ENCODE results near the gene PPP2R2B.

Gene PPP2R2B

DNA sequence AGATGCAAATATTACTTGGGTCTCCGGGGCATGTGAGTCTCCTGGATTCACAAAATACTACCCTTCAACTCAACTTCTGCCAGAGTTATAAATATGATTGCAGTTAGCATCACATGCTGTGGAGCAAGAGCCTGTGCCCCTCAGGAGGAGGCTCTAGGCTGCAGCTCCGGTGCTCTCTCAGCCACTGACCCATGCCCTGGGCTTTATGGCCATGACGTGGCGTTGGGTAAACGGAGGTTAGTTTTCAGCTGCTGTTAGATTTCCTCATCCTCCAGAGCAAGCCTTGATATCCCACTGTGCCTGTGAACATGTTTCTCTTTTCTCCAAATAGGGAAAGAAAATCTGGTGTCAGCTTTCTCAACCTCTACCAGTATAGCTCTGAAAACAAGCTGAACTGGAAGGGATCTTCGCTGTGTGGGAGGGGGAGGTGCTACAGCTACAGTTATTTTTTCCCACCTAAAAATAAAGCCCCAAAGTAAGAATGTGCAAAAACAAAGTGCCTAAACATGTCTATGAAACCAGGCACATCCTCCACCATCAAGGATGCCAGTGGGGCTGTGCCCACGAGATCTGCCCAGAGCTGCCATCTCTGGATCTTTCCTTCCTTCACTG lies 238.2 kb downstream of the PPP2R2B start:
- TF ChIP-seq, protein P1, sequence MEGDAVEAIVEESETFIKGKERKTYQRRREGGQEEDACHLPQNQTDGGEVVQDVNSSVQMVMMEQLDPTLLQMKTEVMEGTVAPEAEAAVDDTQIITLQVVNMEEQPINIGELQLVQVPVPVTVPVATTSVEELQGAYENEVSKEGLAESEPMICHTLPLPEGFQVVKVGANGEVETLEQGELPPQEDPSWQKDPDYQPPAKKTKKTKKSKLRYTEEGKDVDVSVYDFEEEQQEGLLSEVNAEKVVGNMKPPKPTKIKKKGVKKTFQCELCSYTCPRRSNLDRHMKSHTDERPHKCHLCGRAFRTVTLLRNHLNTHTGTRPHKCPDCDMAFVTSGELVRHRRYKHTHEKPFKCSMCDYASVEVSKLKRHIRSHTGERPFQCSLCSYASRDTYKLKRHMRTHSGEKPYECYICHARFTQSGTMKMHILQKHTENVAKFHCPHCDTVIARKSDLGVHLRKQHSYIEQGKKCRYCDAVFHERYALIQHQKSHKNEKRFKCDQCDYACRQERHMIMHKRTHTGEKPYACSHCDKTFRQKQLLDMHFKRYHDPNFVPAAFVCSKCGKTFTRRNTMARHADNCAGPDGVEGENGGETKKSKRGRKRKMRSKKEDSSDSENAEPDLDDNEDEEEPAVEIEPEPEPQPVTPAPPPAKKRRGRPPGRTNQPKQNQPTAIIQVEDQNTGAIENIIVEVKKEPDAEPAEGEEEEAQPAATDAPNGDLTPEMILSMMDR (IDR thresholded peaks at IDR 0.05; ENCODE audit: low read length) = no peak
- TF ChIP-seq EZH2 (optimal IDR thresholded peaks at IDR 0.05; ENCODE audit: low read depth, low read length) = no peak
- TF ChIP-seq EZH2phosphoT487 (IDR thresholded peaks at IDR 0.05; ENCODE audit: low read length) = no peak

DNA sequence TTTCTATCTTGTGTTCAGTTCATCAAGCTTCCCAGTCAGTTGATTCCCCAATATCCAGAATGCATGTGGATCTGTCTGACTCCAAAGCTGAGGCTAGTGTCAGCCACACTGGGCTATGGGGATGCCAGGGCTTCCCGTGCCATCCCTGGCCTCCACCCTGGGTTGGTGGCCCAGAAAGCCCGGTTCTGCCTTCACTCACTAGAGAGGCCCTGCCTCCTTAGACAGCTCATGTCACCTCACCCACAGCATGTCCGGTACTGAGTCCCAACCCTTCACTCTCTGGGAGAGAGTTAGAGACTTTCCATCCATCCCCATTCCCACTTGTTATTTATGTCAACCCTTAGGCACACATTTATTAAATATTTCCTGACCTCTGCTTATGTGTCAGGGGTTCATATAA lies 243.1 kb downstream of the PPP2R2B start:
- Histone ChIP-seq H3K27me3 (replicated peaks; ENCODE audit: insufficient read depth, low read length) (no peaks in the 10 kb centered on the region), H3K79me2 (ENCODE audit: low read length) (no peaks in the 10 kb centered on the region), H4K20me1 (ENCODE audit: insufficient read depth, low read length) (no peaks in the 10 kb centered on the region), H3F3A (ENCODE audit: insufficient read depth, low read length) (no peaks in the 10 kb centered on the region), H3K36me3 (replicated peaks; ENCODE audit: insufficient read depth, low read length) (no peaks in the 10 kb centered on the region), H3K4me1 (ENCODE audit: low read length) (no peaks in the 10 kb centered on the region), H3K27ac (ENCODE audit: low read length) (no peak overlapping the region), H3K9me3 (replicated peaks; ENCODE audit: insufficient read depth, low read length) (no peaks in the 10 kb centered on the region), H3K4me2 (ENCODE audit: low read depth, low read length) (no peak overlapping the region), H3K9ac (ENCODE audit: low read length) (no peak overlapping the region), H3K4me3 (ENCODE audit: low read length) (no peak overlapping the region), H3K9me2 (replicated peaks; ENCODE audit: insufficient read depth, low read length) (no peaks in the 10 kb centered on the region), H2AFZ (ENCODE audit: low read length) (no peak overlapping the region)
- TF ChIP-seq EZH2 (optimal IDR thresholded peaks at IDR 0.05; ENCODE audit: low read depth, low read length) = no peak
- no peak for TF ChIP-seq EZH2phosphoT487 (IDR thresholded peaks at IDR 0.05; ENCODE audit: low read length)
- TF ChIP-seq, protein P1 (IDR thresholded peaks at IDR 0.05; ENCODE audit: low read length) = no peak
- DNase-seq = no peak

More for the DNA sequence above, 238.2 kb downstream of the PPP2R2B start:
- no peaks in the 10 kb centered on the region for H3K9me3 ChIP-seq (replicated peaks; ENCODE audit: insufficient read depth, low read length)
- no peak overlapping the region for H3K4me3 ChIP-seq (ENCODE audit: low read length)
- no peak overlapping the region for H2AFZ ChIP-seq (ENCODE audit: low read length)
- H3K27me3 ChIP-seq (replicated peaks; ENCODE audit: insufficient read depth, low read length) = no peaks in the 10 kb centered on the region
- no peaks in the 10 kb centered on the region for H3F3A ChIP-seq (ENCODE audit: insufficient read depth, low read length)
- H3K9ac ChIP-seq (ENCODE audit: low read length) = no peak overlapping the region
- H4K20me1 ChIP-seq (ENCODE audit: insufficient read depth, low read length) = no peaks in the 10 kb centered on the region
- no peak overlapping the region for H3K4me2 ChIP-seq (ENCODE audit: low read depth, low read length)
- H3K4me1 ChIP-seq (ENCODE audit: low read length) = no peaks in the 10 kb centered on the region
- no peaks in the 10 kb centered on the region for H3K9me2 ChIP-seq (replicated peaks; ENCODE audit: insufficient read depth, low read length)
- no peak for DNase-seq
- no peak overlapping the region for H3K27ac ChIP-seq (ENCODE audit: low read length)
- H3K79me2 ChIP-seq (ENCODE audit: low read length) = no peaks in the 10 kb centered on the region
- no peaks in the 10 kb centered on the region for H3K36me3 ChIP-seq (replicated peaks; ENCODE audit: insufficient read depth, low read length)

DNA sequence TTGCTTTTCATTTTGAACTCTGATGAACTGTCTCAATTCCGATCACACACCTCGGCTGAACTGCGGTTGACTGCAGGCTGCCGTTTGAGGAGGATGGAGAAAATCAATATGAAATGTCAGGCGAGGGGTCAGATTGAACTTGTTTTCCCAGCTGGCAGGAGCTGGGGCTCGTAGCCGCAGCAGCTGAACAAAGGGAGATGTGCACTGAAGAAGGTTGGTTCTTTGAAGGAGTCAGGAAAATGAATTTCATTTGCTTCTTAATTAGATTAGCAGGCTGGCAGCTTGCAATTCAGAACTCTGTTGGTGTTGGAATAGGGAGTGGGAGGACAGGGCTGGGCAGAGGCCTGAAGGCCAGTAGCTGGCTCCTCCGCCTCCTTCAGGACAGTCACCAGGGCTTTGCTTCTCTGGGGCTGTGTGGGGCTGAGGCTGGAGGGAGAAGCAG lies 245.2 kb downstream of the PPP2R2B start:
- Histone ChIP-seq H3K4me3 (ENCODE audit: low read length) (no peak overlapping the region), H3K27ac (ENCODE audit: low read length) (no peak overlapping the region), H3F3A (ENCODE audit: insufficient read depth, low read length) (no peaks in the 10 kb centered on the region), H4K20me1 (ENCODE audit: insufficient read depth, low read length) (no peaks in the 10 kb centered on the region), H3K36me3 (replicated peaks; ENCODE audit: insufficient read depth, low read length) (no peaks in the 10 kb centered on the region), H3K9me2 (replicated peaks; ENCODE audit: insufficient read depth, low read length) (no peaks in the 10 kb centered on the region), H2AFZ (ENCODE audit: low read length) (no peak overlapping the region), H3K79me2 (ENCODE audit: low read length) (no peaks in the 10 kb centered on the region), H3K4me1 (ENCODE audit: low read length) (no peaks in the 10 kb centered on the region), H3K9me3 (replicated peaks; ENCODE audit: insufficient read depth, low read length) (no peaks in the 10 kb centered on the region), H3K9ac (ENCODE audit: low read length) (no peak overlapping the region), H3K27me3 (replicated peaks; ENCODE audit: insufficient read depth, low read length) (no peaks in the 10 kb centered on the region), H3K4me2 (ENCODE audit: low read depth, low read length) (no peak overlapping the region)
- no peak for TF ChIP-seq EZH2 (optimal IDR thresholded peaks at IDR 0.05; ENCODE audit: low read depth, low read length)
- no peak for TF ChIP-seq EZH2phosphoT487 (IDR thresholded peaks at IDR 0.05; ENCODE audit: low read length)
- TF ChIP-seq, protein P1 (IDR thresholded peaks at IDR 0.05; ENCODE audit: low read length) = no peak
- DNase-seq = no peak
